GM15510 (cell line): ENCODE results near the gene RAB7A.

ENCODE experiments used
- POLR2A ChIP-seq: IDR thresholded peaks from 3 replicates; pipeline ENCODE4 v1.6.1; 2011; ENCODE audit warnings: borderline replicate concordance; ENCODE audit not compliant: insufficient read length; ENCODE audit errors: extremely low read depth

RAB7A gene

DNA sequence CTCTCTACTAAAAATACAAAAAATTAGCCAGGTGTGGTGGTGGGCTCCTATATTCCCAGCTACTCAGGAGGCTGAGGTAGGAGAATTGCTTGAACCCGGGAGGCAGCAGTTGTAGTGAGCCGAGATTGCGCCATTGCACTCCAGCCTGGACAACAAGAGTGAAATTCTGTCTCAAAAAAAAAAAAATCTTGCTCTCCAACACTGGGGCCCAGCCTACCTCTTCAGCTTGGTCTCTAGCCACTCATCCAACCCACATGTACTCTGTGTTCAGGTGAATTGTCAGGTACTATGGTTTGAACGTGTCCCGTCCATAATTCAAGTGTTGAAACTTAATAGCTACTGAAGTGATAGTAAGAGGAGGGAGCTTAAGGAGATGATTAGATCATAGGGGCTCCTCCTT is 22.4 kb upstream of the RAB7A start:
- TF ChIP-seq POLR2A, result no peak

GRCh38 chr3:128706086-128706615 is 19.8 kb upstream of the RAB7A start:
- no peak for TF ChIP-seq POLR2A

DNA sequence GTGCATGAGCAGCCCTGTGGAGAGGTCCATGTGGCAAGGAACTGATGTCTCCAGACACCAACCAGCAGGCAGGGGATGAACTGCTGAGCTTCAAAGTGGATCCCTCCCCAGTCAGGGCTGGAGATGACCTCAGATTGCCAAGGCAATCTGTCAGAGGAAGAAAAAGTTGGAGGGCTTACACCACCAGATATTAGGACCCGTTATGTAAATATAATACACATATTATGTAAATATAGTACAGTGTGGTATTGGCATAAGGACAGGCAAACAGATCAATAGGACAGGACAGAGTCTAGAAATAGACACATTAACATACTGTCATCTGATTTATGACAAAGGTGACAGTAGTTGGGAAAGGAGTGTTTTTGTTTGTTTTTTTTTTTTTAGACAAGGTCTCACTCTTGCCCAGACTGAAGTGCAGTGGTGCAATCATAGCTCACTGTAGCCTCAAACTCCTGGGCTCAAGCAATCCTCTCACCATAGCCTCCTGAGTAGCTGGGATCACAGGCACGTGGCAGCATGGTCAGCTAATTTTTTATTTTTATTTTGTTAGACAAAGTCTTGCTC is 18.0 kb upstream of the RAB7A start:
- no peak for TF ChIP-seq POLR2A

GRCh38 chr3:128709038-128709437 is 16.9 kb upstream of the RAB7A start:
- no peak for TF ChIP-seq POLR2A

DNA sequence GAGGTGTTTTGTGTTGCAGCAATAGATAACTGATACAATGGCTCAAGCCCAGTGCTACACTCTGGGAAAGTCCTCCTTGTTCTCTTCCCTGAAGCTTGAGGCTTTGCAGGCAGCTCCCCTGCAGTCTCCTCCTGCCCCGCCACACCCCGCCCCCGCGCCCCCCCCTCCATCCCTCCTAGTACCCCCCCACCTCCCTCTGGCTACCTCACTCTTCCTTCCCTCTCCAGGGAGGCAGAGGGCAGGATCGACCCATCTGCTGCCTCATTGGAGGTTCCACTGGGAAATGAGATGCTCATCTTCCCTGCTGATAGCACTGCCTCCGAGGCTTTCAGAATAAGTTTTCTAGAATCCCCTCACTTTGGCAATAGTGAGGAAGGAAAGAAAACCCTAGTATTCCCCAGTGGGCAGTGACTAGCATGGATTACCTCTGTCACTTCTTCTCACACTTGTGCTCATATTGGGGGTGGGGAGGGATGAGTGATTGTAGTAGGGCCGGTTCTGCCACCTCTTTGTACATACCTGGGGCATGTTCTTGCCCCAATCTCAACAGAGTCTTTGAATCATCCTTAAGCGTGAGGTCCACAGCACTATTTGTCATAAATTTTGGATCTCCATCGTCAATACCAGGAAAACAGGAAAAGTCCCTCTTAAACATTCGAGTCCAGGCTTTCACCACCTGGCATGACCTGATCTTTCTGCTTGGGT is 16.3 kb upstream of the RAB7A start:
- TF ChIP-seq POLR2A, result no peak

GRCh38 chr3:128710816-128711433 is 15.1 kb upstream of the RAB7A start:
- no peak for TF ChIP-seq POLR2A

- TF ChIP-seq POLR2A, result no peak
Measured at GRCh38 chr3:128712848-128713247, 13.1 kb upstream of the RAB7A start.

DNA sequence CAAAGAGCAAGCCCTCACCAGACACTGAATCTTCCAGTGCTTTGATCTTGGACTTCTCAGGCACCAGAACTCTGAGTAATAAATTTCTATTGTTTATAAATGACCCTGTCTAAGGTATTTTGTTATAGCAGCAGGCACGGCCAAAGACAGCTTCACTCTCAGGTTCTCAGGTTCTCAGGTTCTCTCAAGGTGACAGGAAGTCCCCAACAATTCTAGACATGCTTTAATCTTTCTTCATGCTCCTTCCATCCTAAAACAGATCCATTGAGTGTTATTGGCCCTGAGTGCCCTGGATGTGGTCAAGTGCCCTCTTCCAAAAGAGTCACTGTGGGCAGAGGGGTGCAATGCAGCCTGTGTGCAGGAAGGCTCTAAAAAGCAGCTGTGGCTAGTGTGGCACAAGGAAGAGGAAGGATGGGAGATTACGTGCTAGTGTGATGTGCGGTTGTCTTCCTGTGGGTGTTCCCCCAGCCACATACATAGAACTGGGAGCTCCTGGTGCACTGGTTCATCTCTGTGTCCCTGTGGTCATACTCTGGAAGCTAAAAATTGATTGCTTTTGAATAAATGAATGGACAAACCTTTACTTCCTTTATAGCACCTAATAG is 11.0 kb upstream of the RAB7A start:
- no peak for TF ChIP-seq POLR2A

DNA sequence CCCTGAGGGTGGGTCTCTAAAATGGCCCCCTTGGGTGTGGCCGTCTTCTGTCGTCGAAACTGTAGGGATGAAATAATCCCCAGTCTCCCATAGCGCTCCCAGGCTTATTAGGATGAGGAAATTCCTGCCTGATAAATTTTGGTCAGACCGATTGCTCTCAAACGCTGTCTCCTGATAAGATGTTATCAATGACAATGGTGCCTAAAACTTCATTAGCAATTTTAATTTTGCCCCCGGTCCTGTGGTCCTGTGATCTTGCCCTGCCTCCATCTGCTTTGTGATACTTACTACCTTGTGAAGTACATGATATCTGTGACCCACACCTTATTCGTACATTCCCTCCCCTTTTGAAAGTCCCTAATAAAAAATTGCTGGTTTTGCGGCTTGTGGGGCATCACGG is 5.1 kb upstream of the RAB7A start:
- no peak for TF ChIP-seq POLR2A

DNA sequence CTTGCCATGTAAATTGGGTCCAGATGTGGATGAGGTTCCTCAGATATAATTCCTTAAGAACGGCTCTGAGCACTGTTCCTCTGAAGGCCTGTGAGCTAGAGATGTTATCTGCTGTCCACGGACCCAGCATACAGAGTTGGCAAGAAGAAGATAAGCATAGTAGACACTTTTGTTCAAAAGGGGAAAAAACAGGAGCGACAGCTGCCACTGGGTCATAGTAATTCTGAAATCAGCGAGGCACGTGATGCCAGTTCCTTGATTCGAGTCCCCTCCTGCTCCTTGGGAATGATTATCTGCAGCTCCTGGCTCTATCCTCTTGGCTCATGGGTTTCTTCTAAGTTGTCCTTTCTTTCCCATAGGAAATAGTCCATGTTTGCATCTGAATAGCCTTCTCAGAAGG is 2.5 kb upstream of the RAB7A start:
- no peak for TF ChIP-seq POLR2A

DNA sequence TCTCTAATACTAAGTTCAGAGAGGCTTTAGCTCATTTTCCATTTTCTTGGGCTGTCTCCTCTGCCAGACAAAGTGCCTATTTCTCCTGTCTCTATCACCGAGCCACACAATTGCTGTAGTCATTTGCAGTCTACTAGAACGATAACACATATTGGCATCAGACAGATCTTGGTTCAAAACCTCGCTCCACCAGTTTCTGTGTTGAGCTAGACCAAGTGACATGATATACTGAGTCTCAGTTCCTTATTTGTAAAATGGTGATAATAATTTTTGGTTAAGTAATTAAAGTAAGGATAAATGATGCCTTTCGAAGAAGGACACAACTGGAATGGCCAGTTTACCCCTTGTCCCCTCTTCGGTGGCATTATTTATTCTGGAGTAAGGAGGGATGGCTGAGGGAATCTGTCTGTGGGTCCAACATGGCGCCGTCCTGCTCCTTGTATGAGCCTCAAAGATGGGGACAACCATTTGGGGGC is 398 bp upstream of the RAB7A start:
- no peak for TF ChIP-seq POLR2A

- no peak for TF ChIP-seq POLR2A
Measured at GRCh38 chr3:128727059-128727458, 1.1 kb downstream of the RAB7A start.

DNA sequence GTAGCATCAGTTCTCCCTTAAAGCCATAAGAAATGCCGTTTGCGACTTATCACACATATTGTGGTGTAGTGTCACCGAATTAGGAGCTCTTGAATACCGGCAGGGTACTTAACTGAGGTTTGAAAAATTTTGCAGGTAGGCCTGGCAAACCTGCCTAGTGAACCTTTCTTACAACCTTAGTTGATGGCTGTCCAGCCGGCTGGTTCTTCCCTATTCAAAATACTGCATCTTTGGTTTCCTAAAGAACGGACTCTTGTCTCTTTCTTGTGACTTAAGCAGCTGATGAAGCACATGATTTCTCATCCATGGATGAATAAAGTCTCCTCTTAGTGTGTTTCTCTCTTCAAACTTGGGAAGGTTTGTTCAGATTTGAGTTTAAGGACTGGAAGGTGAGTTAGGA is 1.5 kb downstream of the RAB7A start:
- TF ChIP-seq POLR2A, result no peak

GRCh38 chr3:128727996-128728395 is 2.0 kb downstream of the RAB7A start:
- no peak for TF ChIP-seq POLR2A

DNA sequence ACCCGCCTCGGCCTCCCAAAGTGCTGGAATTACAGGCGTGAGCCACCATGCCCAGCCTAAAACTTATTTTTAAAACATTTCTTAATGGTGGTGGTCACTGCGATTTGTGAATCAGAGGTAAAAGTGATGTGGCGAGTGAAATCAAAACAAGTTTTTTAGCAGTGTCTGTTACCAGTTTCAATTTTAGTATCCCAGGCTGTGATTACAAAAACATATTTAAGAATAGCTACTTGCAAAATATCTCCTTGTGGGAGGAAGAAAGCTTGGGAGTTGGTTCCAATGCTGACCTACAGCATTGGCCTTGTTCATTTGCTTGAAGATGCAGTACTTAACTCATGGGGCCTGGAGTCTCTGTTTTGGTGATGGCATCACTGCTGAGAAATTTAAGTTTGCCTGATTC is 4.5 kb downstream of the RAB7A start:
- no peak for TF ChIP-seq POLR2A
